Retinal pigment epithelial cell (primary cell): ENCODE results near the gene TMEM184A.
"Not testable (repeated sequence)": the region's sequence is repeated elsewhere in the genome, so short reads cannot be mapped to it uniquely, and the experiment has no call there.

Experiments
- DNase-seq: peaks from one replicate; pipeline ENCODE4 v3.0.0-alpha.2; 2010; ENCODE audit warnings: low read depth
- H3K4me3 ChIP-seq: 2 replicates; pipeline ENCODE4 v1.5.1; 2011; ENCODE audit warnings: mild to moderate bottlenecking, low read length, control low read depth, moderate library complexity
- TF ChIP-seq, protein P1 (sequence below): conservative IDR thresholded peaks from 2 replicates; pipeline ENCODE4 v1.5.1; 2011; ENCODE audit warnings: low read depth, low read length, control low read depth, inconsistent platforms

Gene TMEM184A

DNA sequence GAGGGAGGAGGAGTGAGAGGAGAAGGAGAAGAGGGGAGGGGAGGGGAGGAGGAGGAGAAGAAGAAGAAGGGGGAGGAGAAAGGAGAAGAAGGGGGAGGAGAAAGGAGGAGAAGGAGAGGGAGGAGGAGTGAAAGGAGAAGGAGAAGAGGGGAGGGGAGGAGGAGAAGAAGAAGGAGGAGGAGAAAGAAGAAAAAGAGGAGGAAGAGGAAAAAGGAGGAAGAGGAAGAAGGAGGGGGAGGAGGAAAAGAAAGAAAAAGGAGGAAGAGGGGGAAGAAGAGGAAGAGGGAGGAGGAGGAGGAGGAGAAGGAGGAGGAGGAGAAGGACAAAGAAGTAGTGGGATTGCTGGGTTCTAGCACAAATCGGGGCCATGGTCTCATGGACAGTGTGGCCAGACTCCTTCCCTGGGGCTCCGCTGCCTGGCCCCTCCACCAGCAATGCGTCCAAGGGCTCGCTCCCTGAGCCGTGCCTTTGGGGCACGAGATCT lies 29.7 kb downstream of the TMEM184A start:
- H3K4me3 ChIP-seq, result no peak overlapping the region
- TF ChIP-seq, protein P1, sequence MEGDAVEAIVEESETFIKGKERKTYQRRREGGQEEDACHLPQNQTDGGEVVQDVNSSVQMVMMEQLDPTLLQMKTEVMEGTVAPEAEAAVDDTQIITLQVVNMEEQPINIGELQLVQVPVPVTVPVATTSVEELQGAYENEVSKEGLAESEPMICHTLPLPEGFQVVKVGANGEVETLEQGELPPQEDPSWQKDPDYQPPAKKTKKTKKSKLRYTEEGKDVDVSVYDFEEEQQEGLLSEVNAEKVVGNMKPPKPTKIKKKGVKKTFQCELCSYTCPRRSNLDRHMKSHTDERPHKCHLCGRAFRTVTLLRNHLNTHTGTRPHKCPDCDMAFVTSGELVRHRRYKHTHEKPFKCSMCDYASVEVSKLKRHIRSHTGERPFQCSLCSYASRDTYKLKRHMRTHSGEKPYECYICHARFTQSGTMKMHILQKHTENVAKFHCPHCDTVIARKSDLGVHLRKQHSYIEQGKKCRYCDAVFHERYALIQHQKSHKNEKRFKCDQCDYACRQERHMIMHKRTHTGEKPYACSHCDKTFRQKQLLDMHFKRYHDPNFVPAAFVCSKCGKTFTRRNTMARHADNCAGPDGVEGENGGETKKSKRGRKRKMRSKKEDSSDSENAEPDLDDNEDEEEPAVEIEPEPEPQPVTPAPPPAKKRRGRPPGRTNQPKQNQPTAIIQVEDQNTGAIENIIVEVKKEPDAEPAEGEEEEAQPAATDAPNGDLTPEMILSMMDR, result no peak
- no peak for DNase-seq

DNA sequence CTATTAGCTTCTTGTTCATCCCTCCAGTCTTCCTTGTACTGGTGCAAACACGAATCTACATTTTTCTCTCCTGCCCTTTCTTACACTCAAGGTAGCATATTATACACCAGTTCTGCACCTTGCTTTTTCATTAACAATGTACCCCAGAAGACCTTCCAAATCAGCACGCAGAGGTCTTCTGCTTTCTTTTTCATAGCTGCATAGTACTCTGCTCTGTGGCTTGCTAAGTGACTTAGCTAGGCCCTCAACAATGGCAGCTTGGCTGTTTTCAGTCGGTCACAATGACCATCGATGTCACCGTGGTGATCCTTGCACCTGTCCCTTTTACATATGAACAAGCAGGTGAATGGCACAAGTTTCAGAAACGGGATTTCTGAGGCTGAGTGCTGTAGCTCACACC lies 30.6 kb downstream of the TMEM184A start:
- no peak overlapping the region for H3K4me3 ChIP-seq
- TF ChIP-seq, protein P1, result no peak
- no peak for DNase-seq

DNA sequence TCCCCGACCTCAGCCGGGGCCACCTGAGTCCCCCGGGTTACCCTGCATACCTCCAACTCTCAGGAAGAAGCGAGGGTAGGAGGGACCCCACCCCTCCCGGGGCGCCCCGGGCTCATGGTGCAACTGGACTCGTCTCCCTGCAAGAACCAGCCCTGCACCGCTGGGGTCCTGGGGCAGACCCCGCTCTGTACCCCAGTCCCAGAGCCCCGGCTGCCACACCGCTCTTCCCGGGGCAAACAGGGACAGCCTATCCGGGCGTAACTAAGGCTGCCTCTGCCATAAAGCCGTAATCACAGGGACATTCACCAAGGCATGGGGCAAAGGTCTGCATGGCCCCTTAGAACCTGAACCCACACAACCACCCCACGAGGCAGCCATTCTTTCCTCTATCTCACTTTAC lies 32.2 kb downstream of the TMEM184A start:
- TF ChIP-seq, protein P1, result no peak
- H3K4me3 ChIP-seq, result no peak overlapping the region
- DNase-seq, result no peak

DNA sequence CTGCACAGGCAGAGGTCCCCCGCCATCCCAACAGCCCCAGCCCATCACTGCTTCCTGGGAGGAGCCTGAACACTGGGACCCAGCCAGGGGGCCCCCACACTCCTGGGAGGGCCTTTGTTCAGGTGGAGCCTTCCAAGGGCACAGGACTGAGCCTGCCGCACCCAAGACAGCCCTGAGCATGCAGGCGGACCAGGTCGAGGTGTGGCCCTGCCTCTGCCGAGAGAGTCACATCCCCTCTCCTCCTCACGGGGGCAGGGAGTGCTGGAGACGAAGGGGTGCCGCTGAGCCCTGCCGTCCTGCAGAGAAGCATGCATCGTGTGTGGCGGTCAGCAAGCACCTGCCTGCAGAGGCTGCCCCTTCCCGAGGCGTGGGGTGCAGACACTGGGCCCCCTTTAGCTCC lies 32.8 kb downstream of the TMEM184A start:
- no peak overlapping the region for H3K4me3 ChIP-seq
- TF ChIP-seq, protein P1, result no peak
- no peak for DNase-seq

DNA sequence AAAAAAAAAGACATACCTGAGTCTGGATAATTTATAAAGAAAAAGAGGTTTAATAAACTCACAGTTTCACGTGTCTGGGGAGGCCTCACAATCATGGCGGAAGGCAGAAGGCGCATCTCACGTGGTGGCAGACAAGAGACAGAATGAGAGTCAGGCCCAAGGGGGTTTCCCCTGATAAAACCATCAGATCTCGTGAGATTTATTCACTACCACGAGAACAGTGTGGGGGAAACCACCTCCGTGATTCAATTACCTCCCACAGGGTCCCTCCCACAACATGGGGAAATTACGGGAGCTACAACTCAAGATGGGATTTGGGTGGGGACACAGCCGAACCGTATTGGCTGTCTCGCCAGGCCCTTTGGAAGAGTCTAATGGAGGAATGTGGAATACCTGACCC lies 34.5 kb downstream of the TMEM184A start:
- DNase-seq, result no peak
- no peak overlapping the region for H3K4me3 ChIP-seq
- TF ChIP-seq, protein P1, result no peak

DNA sequence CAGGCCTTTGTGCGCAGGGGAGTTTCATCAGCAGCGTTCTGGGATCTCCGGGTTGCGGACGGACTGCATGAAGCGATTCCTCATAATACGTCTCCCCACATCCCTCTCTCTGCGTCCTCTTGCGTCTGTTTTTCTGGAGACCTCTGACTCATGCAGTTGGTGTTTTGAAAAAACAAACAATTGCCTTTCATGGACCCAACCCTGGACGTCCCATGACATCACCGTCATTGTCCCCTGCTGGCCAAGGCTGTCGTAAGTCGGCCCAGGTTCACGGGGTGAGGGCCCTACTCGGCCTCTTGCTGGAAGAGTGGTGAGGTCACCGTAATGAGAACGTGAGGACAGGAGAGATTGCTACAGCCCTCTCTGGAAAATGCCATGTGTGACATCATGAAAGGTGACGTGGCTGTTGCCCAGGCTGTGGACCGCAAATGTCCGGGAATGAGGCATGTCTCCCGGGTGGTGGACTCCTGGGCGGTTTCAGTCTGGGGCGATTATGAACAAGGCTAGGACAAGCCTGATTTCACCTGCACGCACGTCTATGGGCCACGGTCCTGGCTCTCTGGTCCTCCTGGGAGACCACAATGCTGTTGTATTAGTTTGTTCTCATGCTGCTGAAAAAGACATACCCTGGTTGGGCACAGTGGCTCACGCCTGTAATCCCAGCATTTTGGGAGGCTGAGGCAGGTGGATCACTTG lies 35.3 kb downstream of the TMEM184A start:
- no peak overlapping the region for H3K4me3 ChIP-seq
- TF ChIP-seq, protein P1, result no peak
- DNase-seq, result no peak

DNA sequence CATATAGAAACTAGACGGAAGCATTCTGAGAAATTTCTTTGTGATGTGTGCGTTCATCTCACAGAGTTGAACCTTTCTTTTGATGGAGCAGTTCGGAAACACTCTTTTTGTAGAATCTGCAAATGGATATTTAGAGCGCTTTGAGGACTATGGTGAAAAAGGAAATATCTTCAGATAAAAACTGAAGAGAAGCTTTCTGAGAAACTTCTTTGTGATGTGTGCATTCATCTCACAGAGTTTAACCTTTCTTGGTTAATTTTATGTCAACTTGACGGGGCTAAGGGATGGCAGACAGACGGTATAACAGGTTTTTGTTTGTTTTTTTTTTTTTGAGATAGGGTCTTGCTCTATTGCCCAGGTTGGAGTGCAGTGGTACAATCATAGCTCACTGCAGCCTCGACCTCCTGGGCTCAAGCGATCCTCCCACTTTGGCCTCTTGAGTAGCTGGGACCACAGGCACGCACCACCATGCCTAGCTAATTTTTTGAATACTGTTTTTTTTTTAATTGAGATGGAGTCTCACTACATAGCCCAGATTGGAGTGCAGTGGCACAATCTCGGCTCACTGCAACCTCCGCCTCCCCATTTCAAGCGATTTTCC lies 36.6 kb downstream of the TMEM184A start:
- DNase-seq, result not testable (repeated sequence)

More for the DNA sequence above, 36.6 kb downstream of the TMEM184A start:
- H3K4me3 ChIP-seq, result not testable (repeated sequence)
